ENCODE data around the gene OSCP1.

- no peak for TF ChIP-seq EZH2 (IDR thresholded peaks at IDR 0.05; ENCODE audit: borderline replicate concordance, low read depth, low read length, poor library complexity, severe bottlenecking)
- TF ChIP-seq CTCF (conservative IDR thresholded peaks at IDR 0.05; ENCODE audit: low read depth, low read length): no peak
Measured at GRCh38 chr1:36486439-36487335, 36.4 kb upstream of the OSCP1 start.
